Measurements from ENCODE around the gene RPS14.

RPS14 gene

GRCh38 chr5:150398722-150399523 is 50.6 kb downstream of the RPS14 start:
- DNase-seq, result no peak

GRCh38 chr5:150397782-150398721 is 51.5 kb downstream of the RPS14 start:
- no peak for DNase-seq

- no peak for DNase-seq
These were observed 52.3 kb downstream of the RPS14 start for GRCh38 chr5:150397146-150397781.

GRCh38 chr5:150396267-150396666 is 53.3 kb downstream of the RPS14 start:
- no peak for DNase-seq

- DNase-seq, result no peak
These were observed 53.9 kb downstream of the RPS14 start for GRCh38 chr5:150395688-150395975.

- no peak for DNase-seq
These were observed 54.4 kb downstream of the RPS14 start for GRCh38 chr5:150394912-150395687.

GRCh38 chr5:150394131-150394530 is 55.4 kb downstream of the RPS14 start:
- no peak for DNase-seq

- no peak for DNase-seq
These were observed 56.4 kb downstream of the RPS14 start for GRCh38 chr5:150393096-150393645.

- no peak for DNase-seq
These were observed 56.9 kb downstream of the RPS14 start for GRCh38 chr5:150392680-150393079.

Data from NCI-H1436 (cell line).